Adrenal gland (tissue), 5 donors: ENCODE measurements around the gene TMEM256.
"Not testable (repeated sequence)": the region's sequence is repeated elsewhere in the genome, so short reads cannot be mapped to it uniquely, and the experiment has no call there.

Source experiments
- CTCF ChIP-seq, 6 experiments: fragments of 450-650 bp in 4 of 6; fragments of 200-600 bp in 2 of 6; sonication (generic) in 1 of 6; IDR thresholded peaks; 1 replicate in 5 of 6; 2 replicates in 1 of 6; pipeline versions ENCODE4 v1.5.1 to v1.8.0; 2016 to 2021; ENCODE audit warnings: antibody characterized with exemption in 6 of 6, mild to moderate bottlenecking in 2 of 6, moderate library complexity in 1 of 6
- POLR2A ChIP-seq, 2 donors: fragments of 450-650 bp; IDR thresholded peaks; one replicate each; pipeline ENCODE4 v1.6.1; 2017; ENCODE audit warnings: antibody characterized with exemption in 2 of 2, mild to moderate bottlenecking in 2 of 2, moderate library complexity in 1 of 2
- donor health status: DM: no; HTN: no; CAD: no.

- not testable (repeated sequence) for TF ChIP-seq CTCF, POLR2A (IDR thresholded peaks at IDR 0.05)
Measured at GRCh38 chr17:7365963-7366362, 37.9 kb downstream of the TMEM256 start.
